ENCODE results near the gene ATXN7L1.

ATXN7L1 gene

DNA sequence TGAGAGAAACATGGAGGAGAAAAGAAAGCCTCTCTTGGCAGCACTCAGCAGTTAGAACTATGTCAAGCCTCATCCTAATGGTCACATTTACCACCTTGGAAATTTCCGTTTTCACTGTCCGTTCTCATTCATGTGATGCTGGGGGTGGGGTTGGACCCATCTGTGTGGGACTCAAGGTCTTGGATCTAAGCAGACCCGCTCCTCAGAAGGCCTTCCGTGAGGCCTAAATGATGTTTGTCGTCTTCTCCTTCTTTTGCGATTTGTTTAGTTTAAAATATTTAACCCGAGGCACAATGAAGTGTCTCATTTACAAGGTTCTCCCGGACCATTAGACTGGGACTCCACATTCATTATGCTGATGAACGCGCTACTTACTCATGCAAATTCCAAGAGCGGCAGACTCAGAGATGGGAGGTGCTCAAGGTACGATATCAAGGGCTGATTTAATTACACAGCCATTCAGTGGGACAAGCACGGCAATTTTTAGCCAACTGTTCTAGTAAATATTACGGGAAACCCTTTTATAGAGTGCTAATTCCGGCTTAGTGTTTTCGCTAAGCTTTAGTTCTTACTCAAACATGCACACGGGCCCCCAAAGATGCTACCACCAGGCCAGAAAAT, 186.0 kb downstream of the ATXN7L1 start:
- TF ChIP-seq ISL1 (CRISPR knock-in tag; IDR thresholded peaks at IDR 0.05) (no peak), ARNTL (CRISPR knock-in tag; IDR thresholded peaks at IDR 0.05; ENCODE audit: borderline replicate concordance, low read depth) (no peak), ZFP3 (CRISPR knock-in tag; IDR thresholded peaks at IDR 0.05) (no peak), RARB (CRISPR knock-in tag; IDR thresholded peaks at IDR 0.05) (no peak), ZNF70 (CRISPR knock-in tag; IDR thresholded peaks at IDR 0.05) (no peak), ESRRG (CRISPR knock-in tag; IDR thresholded peaks at IDR 0.05) (no peak), SNAI2 (CRISPR knock-in tag; IDR thresholded peaks at IDR 0.05) (no peak), CSDC2 (CRISPR knock-in tag; IDR thresholded peaks at IDR 0.05) (no peak), ZNF565 (CRISPR knock-in tag; conservative IDR thresholded peaks at IDR 0.05; ENCODE audit: low read depth) (no peak), TCF4 (CRISPR knock-in tag; IDR thresholded peaks at IDR 0.05; ENCODE audit: borderline replicate concordance) (no peak), ZFP30 (CRISPR knock-in tag; IDR thresholded peaks at IDR 0.05) (no peak), BACH2 (CRISPR knock-in tag; IDR thresholded peaks at IDR 0.05; ENCODE audit: borderline replicate concordance) (no peak)
- TF ChIP-seq, protein P1, sequence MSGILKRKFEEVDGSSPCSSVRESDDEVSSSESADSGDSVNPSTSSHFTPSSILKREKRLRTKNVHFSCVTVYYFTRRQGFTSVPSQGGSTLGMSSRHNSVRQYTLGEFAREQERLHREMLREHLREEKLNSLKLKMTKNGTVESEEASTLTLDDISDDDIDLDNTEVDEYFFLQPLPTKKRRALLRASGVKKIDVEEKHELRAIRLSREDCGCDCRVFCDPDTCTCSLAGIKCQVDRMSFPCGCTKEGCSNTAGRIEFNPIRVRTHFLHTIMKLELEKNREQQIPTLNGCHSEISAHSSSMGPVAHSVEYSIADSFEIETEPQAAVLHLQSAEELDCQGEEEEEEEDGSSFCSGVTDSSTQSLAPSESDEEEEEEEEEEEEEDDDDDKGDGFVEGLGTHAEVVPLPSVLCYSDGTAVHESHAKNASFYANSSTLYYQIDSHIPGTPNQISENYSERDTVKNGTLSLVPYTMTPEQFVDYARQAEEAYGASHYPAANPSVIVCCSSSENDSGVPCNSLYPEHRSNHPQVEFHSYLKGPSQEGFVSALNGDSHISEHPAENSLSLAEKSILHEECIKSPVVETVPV (CRISPR knock-in tag; IDR thresholded peaks at IDR 0.05) = no peak
- TF ChIP-seq, protein P2, sequence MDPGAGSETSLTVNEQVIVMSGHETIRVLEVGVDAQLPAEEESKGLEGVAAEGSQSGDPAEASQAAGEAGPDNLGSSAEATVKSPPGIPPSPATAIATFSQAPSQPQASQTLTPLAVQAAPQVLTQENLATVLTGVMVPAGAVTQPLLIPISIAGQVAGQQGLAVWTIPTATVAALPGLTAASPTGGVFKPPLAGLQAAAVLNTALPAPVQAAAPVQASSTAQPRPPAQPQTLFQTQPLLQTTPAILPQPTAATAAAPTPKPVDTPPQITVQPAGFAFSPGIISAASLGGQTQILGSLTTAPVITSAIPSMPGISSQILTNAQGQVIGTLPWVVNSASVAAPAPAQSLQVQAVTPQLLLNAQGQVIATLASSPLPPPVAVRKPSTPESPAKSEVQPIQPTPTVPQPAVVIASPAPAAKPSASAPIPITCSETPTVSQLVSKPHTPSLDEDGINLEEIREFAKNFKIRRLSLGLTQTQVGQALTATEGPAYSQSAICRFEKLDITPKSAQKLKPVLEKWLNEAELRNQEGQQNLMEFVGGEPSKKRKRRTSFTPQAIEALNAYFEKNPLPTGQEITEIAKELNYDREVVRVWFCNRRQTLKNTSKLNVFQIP (CRISPR knock-in tag; IDR thresholded peaks at IDR 0.05; ENCODE audit: borderline replicate concordance, low read depth) = no peak
- TF ChIP-seq, protein P3, sequence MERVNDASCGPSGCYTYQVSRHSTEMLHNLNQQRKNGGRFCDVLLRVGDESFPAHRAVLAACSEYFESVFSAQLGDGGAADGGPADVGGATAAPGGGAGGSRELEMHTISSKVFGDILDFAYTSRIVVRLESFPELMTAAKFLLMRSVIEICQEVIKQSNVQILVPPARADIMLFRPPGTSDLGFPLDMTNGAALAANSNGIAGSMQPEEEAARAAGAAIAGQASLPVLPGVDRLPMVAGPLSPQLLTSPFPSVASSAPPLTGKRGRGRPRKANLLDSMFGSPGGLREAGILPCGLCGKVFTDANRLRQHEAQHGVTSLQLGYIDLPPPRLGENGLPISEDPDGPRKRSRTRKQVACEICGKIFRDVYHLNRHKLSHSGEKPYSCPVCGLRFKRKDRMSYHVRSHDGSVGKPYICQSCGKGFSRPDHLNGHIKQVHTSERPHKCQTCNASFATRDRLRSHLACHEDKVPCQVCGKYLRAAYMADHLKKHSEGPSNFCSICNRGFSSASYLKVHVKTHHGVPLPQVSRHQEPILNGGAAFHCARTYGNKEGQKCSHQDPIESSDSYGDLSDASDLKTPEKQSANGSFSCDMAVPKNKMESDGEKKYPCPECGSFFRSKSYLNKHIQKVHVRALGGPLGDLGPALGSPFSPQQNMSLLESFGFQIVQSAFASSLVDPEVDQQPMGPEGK (CRISPR knock-in tag; IDR thresholded peaks at IDR 0.05; ENCODE audit: borderline replicate concordance) = no peak
- TF ChIP-seq, protein P4, sequence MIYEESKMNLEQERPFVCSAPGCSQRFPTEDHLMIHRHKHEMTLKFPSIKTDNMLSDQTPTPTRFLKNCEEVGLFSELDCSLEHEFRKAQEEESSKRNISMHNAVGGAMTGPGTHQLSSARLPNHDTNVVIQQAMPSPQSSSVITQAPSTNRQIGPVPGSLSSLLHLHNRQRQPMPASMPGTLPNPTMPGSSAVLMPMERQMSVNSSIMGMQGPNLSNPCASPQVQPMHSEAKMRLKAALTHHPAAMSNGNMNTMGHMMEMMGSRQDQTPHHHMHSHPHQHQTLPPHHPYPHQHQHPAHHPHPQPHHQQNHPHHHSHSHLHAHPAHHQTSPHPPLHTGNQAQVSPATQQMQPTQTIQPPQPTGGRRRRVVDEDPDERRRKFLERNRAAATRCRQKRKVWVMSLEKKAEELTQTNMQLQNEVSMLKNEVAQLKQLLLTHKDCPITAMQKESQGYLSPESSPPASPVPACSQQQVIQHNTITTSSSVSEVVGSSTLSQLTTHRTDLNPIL (CRISPR knock-in tag; IDR thresholded peaks at IDR 0.05; ENCODE audit: low read depth) = no peak
- TF ChIP-seq, protein P5, sequence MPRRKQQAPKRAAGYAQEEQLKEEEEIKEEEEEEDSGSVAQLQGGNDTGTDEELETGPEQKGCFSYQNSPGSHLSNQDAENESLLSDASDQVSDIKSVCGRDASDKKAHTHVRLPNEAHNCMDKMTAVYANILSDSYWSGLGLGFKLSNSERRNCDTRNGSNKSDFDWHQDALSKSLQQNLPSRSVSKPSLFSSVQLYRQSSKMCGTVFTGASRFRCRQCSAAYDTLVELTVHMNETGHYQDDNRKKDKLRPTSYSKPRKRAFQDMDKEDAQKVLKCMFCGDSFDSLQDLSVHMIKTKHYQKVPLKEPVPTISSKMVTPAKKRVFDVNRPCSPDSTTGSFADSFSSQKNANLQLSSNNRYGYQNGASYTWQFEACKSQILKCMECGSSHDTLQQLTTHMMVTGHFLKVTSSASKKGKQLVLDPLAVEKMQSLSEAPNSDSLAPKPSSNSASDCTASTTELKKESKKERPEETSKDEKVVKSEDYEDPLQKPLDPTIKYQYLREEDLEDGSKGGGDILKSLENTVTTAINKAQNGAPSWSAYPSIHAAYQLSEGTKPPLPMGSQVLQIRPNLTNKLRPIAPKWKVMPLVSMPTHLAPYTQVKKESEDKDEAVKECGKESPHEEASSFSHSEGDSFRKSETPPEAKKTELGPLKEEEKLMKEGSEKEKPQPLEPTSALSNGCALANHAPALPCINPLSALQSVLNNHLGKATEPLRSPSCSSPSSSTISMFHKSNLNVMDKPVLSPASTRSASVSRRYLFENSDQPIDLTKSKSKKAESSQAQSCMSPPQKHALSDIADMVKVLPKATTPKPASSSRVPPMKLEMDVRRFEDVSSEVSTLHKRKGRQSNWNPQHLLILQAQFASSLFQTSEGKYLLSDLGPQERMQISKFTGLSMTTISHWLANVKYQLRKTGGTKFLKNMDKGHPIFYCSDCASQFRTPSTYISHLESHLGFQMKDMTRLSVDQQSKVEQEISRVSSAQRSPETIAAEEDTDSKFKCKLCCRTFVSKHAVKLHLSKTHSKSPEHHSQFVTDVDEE (CRISPR knock-in tag; IDR thresholded peaks at IDR 0.05) = no peak
- ATAC-seq = no peak

DNA sequence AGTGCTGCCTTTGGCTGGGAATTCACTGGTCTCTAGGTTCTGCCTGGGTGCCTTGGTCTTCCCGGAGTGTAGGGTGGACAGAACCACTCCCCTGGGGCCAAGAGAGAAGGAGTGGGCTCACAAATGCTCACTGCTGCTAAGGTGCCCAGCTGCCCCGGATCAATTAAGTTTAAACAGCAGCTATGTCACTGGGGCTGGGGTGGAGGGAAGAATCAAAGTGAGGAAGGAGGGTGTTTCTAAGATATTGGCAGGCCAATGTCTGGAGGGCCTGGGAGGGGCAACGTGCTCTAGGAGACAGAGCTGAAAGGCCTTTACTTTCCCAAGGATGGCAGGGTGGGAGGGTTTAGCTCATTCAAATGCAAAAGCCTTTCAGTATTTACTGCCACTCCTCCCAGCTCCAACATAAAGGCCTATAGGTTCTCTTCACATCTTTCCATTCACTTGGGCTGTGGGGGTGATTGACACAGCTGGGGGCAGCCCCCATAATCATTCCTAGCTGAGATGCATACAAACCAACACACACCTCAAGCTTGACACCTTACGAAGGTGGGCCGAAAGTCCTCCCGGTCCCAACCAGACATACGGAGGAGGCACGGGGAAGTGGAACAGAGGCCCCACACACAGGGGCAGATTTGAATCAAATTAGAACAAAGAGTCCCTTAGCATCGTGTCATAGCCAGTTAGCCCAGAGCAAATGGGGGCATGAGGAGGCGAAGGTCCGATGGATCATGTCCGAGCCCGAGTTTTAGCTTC, 187.2 kb downstream of the ATXN7L1 start:
- ATAC-seq = no peak

More for the DNA sequence above, 187.2 kb downstream of the ATXN7L1 start:
- TF ChIP-seq ZNF565 (CRISPR knock-in tag; conservative IDR thresholded peaks at IDR 0.05; ENCODE audit: low read depth) (no peak), SNAI2 (CRISPR knock-in tag; IDR thresholded peaks at IDR 0.05) (no peak), GLIS3 (CRISPR knock-in tag; IDR thresholded peaks at IDR 0.05) (no peak), ZC3H10 (CRISPR knock-in tag; IDR thresholded peaks at IDR 0.05) (no peak), ZNF8 (CRISPR knock-in tag; IDR thresholded peaks at IDR 0.05) (no peak), TOX (CRISPR knock-in tag; IDR thresholded peaks at IDR 0.05; ENCODE audit: borderline replicate concordance) (no peak)
- TF ChIP-seq, protein P1 (CRISPR knock-in tag; IDR thresholded peaks at IDR 0.05) = no peak
- TF ChIP-seq, protein P2 (CRISPR knock-in tag; IDR thresholded peaks at IDR 0.05; ENCODE audit: borderline replicate concordance, low read depth) = no peak
- TF ChIP-seq, protein P4 (CRISPR knock-in tag; IDR thresholded peaks at IDR 0.05; ENCODE audit: low read depth) = no peak
